ENCODE results near the gene INTS3. TPM values are rescaled to one million over a fixed set of nuclear protein-coding genes. Genes with fewer than 3 reads are reported as not detected.
A peak's percentile ranks its signal among the peaks of the same experiment; 100 is the strongest.

Gene INTS3
- total and polyA plus RNA-seq, 9 of the 15 experiments (the other 6 are each of a cell fraction or from before 2014, with no cell fraction given) = 6.3 to 24.1 (median 14.3) TPM

DNA sequence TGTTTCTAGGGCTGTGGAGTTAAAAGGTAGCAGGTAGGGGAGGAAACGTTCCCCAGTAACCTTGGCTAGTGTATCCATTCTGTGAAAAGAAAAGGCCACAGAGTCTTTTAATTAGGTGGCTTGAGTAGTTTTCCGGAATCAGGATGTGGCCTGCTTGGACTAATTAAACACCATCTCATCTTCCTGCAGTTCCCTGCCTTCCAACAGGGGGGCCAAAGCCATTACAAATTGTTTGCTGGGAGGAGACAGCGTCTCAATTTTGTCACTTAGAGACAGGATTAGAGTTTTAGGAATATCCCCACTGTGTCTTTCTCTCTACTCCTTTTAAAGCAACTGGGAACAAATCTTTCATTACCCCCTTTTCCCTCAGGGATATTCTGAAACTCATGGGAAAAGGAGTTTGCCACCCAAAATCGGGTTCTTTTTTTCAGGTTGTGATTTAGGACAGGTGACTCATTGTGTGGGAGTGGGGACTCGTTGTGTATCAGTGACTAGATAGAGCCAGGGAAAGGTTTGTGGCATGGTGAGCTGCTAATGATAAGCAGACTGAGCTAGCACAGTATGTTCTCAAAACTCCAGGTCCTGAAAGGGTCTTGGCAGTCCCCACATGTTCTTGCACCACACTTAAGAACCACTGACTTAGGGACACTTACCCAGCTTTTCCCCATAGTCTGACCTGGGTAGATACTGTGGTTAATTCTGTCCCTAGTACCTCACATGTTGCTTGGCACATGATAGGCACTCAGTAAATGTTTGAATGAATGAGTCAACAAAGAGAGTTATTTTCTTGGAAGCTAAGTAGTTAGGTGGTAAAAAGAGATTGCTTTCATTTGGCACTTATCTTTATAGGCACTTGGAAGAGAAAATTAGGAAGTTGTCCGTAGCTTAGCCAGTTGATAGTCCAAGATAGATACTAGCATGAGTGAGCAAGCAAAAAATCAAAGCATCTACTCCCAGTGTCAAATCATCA is 22.5 kb downstream of the INTS3 start (continued):
- TF ChIP-seq NFIX (CRISPR knock-in tag; IDR thresholded peaks at IDR 0.05; ENCODE audit: low read depth) (no peak), NFIC (IDR thresholded peaks at IDR 0.05) (peak; percentile 8; the same call in 1 of the 2 replicates), JUND (IDR thresholded peaks at IDR 0.05; ENCODE audit: borderline replicate concordance, low read depth, low read length) (peak; percentile 59; the same call in 1 of the 2 replicates), JUND (tag; IDR thresholded peaks at IDR 0.05; ENCODE audit: borderline replicate concordance, low read depth, low read length) (peak; percentile 28; the same call in 1 of the 3 replicates), RCOR1 (IDR thresholded peaks at IDR 0.05; ENCODE audit: borderline replicate concordance in 1 of 2, low read depth in 2 of 2, low read length in 2 of 2) (peak in 1 of 2 experiments; percentile 70; a peak in 3 of 4 replicates), MEIS2 (IDR thresholded peaks at IDR 0.05; ENCODE audit: partially characterized antibody) (peak; percentile 2), XRCC3 (IDR thresholded peaks at IDR 0.05) (no peak), TEAD4 (IDR thresholded peaks at IDR 0.05; ENCODE audit: low read length) (peak; percentile 60; the same call in 1 of the 2 replicates), TEAD4 (CRISPR knock-in tag; IDR thresholded peaks at IDR 0.05; ENCODE audit: borderline replicate concordance) (no peak), CBFA2T3 (IDR thresholded peaks at IDR 0.05) (peak; percentile 68)
- TF ChIP-seq, protein P1, sequence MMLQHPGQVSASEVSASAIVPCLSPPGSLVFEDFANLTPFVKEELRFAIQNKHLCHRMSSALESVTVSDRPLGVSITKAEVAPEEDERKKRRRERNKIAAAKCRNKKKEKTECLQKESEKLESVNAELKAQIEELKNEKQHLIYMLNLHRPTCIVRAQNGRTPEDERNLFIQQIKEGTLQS (IDR thresholded peaks at IDR 0.05) = peak; percentile 57
- TF ChIP-seq, protein P1 (CRISPR knock-in tag; conservative IDR thresholded peaks at IDR 0.05) = no peak
- TF ChIP-seq, protein P2, sequence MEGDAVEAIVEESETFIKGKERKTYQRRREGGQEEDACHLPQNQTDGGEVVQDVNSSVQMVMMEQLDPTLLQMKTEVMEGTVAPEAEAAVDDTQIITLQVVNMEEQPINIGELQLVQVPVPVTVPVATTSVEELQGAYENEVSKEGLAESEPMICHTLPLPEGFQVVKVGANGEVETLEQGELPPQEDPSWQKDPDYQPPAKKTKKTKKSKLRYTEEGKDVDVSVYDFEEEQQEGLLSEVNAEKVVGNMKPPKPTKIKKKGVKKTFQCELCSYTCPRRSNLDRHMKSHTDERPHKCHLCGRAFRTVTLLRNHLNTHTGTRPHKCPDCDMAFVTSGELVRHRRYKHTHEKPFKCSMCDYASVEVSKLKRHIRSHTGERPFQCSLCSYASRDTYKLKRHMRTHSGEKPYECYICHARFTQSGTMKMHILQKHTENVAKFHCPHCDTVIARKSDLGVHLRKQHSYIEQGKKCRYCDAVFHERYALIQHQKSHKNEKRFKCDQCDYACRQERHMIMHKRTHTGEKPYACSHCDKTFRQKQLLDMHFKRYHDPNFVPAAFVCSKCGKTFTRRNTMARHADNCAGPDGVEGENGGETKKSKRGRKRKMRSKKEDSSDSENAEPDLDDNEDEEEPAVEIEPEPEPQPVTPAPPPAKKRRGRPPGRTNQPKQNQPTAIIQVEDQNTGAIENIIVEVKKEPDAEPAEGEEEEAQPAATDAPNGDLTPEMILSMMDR (IDR thresholded peaks at IDR 0.05 in 2 of 3, conservative IDR thresholded peaks at IDR 0.05 in 1 of 3; ENCODE audit: insufficient read depth in 2 of 3, low read depth in 1 of 3, low read length in 3 of 3) = 0 out of 6 replicates have a peak, but pooled peaks of 1 of the 3 experiments have one; percentile 15

All from K562 (cell line).